H9 (cell line): ENCODE measurements around the gene ANKRD30A. TPM values are rescaled to one million over a fixed set of nuclear protein-coding genes. Genes with fewer than 3 reads are reported as not detected.

Experiments
- DNase-seq: peaks from one replicate; pipeline ENCODE4 v3.0.0-alpha.2; 2017
- H2AFZ ChIP-seq: one replicate; pipeline ENCODE4 v1.6.1; 2013; ENCODE audit warnings: mild to moderate bottlenecking, low read length, control low read depth, moderate library complexity
- H2AK5ac ChIP-seq: 2 replicates; pipeline ENCODE4 v1.6.1; 2013; ENCODE audit warnings: low read length, control low read depth, mixed read lengths; ENCODE audit not compliant: insufficient read length
- H2BK120ac ChIP-seq: one replicate; pipeline ENCODE4 v1.6.1; 2013; ENCODE audit warnings: low read depth, mild to moderate bottlenecking, low read length, control low read depth, inconsistent platforms; ENCODE audit not compliant: poor library complexity, severe bottlenecking
- H2BK12ac ChIP-seq: 2 replicates; pipeline ENCODE4 v1.6.1; 2013; ENCODE audit warnings: low read length, control low read depth, mixed read lengths, low read depth; ENCODE audit not compliant: insufficient read length
- H2BK15ac ChIP-seq: 2 replicates; pipeline ENCODE4 v1.6.1; 2013; ENCODE audit warnings: low read depth, low read length, control low read depth
- H2BK20ac ChIP-seq: one replicate; pipeline ENCODE4 v1.6.1; 2013; ENCODE audit warnings: low read depth, mild to moderate bottlenecking, low read length, control low read depth, inconsistent platforms; ENCODE audit not compliant: poor library complexity, severe bottlenecking
- H2BK5ac ChIP-seq: 2 replicates; pipeline ENCODE4 v1.6.1; 2013; ENCODE audit warnings: low read length, control low read depth, mixed read lengths; ENCODE audit not compliant: insufficient read length
- H3K14ac ChIP-seq: 2 replicates; pipeline ENCODE4 v1.6.1; 2013; ENCODE audit warnings: low read length, control low read depth; ENCODE audit not compliant: insufficient read depth
- H3K18ac ChIP-seq: 2 replicates; pipeline ENCODE4 v1.6.1; 2013; ENCODE audit warnings: low read depth, mild to moderate bottlenecking, mixed read lengths, low read length, control low read depth; ENCODE audit not compliant: insufficient read length
- H3K23ac ChIP-seq: 2 replicates; pipeline ENCODE4 v1.6.1; 2013; ENCODE audit warnings: low read length, control low read depth, mixed read lengths, low read depth; ENCODE audit not compliant: insufficient read length
- H3K23me2 ChIP-seq: 2 replicates; pipeline ENCODE4 v1.6.1; 2013; ENCODE audit warnings: low read depth, mild to moderate bottlenecking, mixed read lengths, low read length, control low read depth; ENCODE audit not compliant: insufficient read length, poor library complexity, severe bottlenecking
- H3K27ac ChIP-seq: 2 replicates; pipeline ENCODE4 v1.5.1; 2013; ENCODE audit warnings: low read length, control low read depth, mixed read lengths, low read depth; ENCODE audit not compliant: insufficient read length
- H3K27me3 ChIP-seq: 2 replicates; pipeline ENCODE4 v1.6.1; 2013; ENCODE audit warnings: low read length, control low read depth, inconsistent platforms; ENCODE audit not compliant: insufficient read depth
- H3K4ac ChIP-seq: 2 replicates; pipeline ENCODE4 v1.6.1; 2013; ENCODE audit warnings: low read depth, mild to moderate bottlenecking, control low read depth, inconsistent platforms, low read length, moderate library complexity
- H3K4me1 ChIP-seq: 2 replicates; pipeline ENCODE4 v1.6.1; 2013; ENCODE audit warnings: low read length, control low read depth, inconsistent platforms; ENCODE audit not compliant: insufficient read depth
- H3K4me2 ChIP-seq: 2 replicates; pipeline ENCODE4 v1.6.1; 2013; ENCODE audit warnings: low read length, control low read depth, mixed read lengths; ENCODE audit not compliant: insufficient read length, insufficient read depth
- H3K56ac ChIP-seq: 2 replicates; pipeline ENCODE4 v1.6.1; 2013; ENCODE audit warnings: low read depth, mild to moderate bottlenecking, mixed read lengths, low read length, control low read depth; ENCODE audit not compliant: insufficient read length
- H3K79me1 ChIP-seq: 2 replicates; pipeline ENCODE4 v1.6.1; 2013; ENCODE audit warnings: low read depth, mild to moderate bottlenecking, moderate library complexity, low read length, control low read depth, inconsistent platforms; ENCODE audit not compliant: insufficient read depth, poor library complexity, severe bottlenecking
- H3K79me2 ChIP-seq: 2 replicates; pipeline ENCODE4 v1.6.1; 2013; ENCODE audit warnings: low read length, control low read depth, inconsistent platforms; ENCODE audit not compliant: insufficient read depth
- H3K9ac ChIP-seq: 2 replicates; pipeline ENCODE4 v1.6.1; 2013; ENCODE audit warnings: low read length, control low read depth, mixed read lengths; ENCODE audit not compliant: insufficient read length; ENCODE audit errors: extremely low read depth
- H3K9me3 ChIP-seq: one replicate; pipeline ENCODE4 v1.6.1; 2013; ENCODE audit warnings: low read depth, low read length, inconsistent platforms; ENCODE audit not compliant: control insufficient read depth
- H3T11ph ChIP-seq: one replicate; pipeline ENCODE4 v1.6.1; 2013; ENCODE audit warnings: mild to moderate bottlenecking, low read length, control low read depth, inconsistent platforms
- H4K20me1 ChIP-seq: one replicate; pipeline ENCODE4 v1.6.1; 2013; ENCODE audit not compliant: control insufficient read depth, insufficient read length, insufficient read depth
- H4K5ac ChIP-seq: 2 replicates; pipeline ENCODE4 v1.6.1; 2013; ENCODE audit warnings: low read depth, mild to moderate bottlenecking, mixed read lengths, low read length, control low read depth; ENCODE audit not compliant: insufficient read length
- H4K8ac ChIP-seq: replicated peaks from 2 replicates; pipeline ENCODE4 v1.6.1; 2013; ENCODE audit warnings: low read length, control low read depth, mixed read lengths, low read depth; ENCODE audit not compliant: insufficient read length
- H4K91ac ChIP-seq: 2 replicates; pipeline ENCODE4 v1.6.1; 2013; ENCODE audit warnings: low read depth, mild to moderate bottlenecking, moderate library complexity, mixed read lengths, low read length, control low read depth; ENCODE audit not compliant: insufficient read length
- H3K27ac Mint-ChIP-seq, 3 experiments: 2 replicates in 2 of 3; 3 replicates in 1 of 3; pipeline ENCODE4 v1.8.0; 2020 to 2021; ENCODE audit warnings: mixed read lengths in 3 of 3, mild to moderate bottlenecking in 1 of 3, moderate library complexity in 1 of 3
- H3K27me3 Mint-ChIP-seq: 2 replicates; pipeline ENCODE4 v1.8.0; 2021; ENCODE audit warnings: low read depth, mild to moderate bottlenecking, moderate library complexity, mixed read lengths
- H3K36me3 Mint-ChIP-seq, 3 experiments: 2 replicates in 2 of 3; 3 replicates in 1 of 3; pipeline ENCODE4 v1.8.0; 2020 to 2021; ENCODE audit warnings: low read depth in 3 of 3, mixed read lengths in 3 of 3; ENCODE audit not compliant: insufficient read depth in 1 of 3
- H3K4me1 Mint-ChIP-seq, 2 experiments: 2 replicates each; pipeline ENCODE4 v1.8.0; 2020; ENCODE audit warnings: mixed read lengths in 2 of 2
- H3K4me3 Mint-ChIP-seq, 2 experiments: 2 replicates in 1 of 2; 3 replicates in 1 of 2; pipeline ENCODE4 v1.8.0; 2020 to 2021; ENCODE audit warnings: mild to moderate bottlenecking in 2 of 2, mixed read lengths in 2 of 2, moderate library complexity in 1 of 2
- H3K9me3 Mint-ChIP-seq, 2 experiments: 2 replicates in 1 of 2; 3 replicates in 1 of 2; pipeline ENCODE4 v1.8.0; 2020; ENCODE audit warnings: mild to moderate bottlenecking in 2 of 2, mixed read lengths in 2 of 2, moderate library complexity in 1 of 2
- CTCF ChIP-seq: fragments of 200-600 bp; sonication (generic); conservative IDR thresholded peaks from 3 replicates; pipeline ENCODE4 v1.8.0; 2021; ENCODE audit warnings: antibody characterized with exemption, mild to moderate bottlenecking
- WGBS: extraction: QIAGEN DNeasy Blood & Tissue Kit; methylation state at CpG from one replicate; pipeline ENCODE4 v1.1.7; 2013; ENCODE audit warnings: missing lambda C conversion rate, low lambda C conversion rate, mixed read lengths; ENCODE audit not compliant: insufficient read length; ENCODE audit errors: extremely low coverage; 5-methylcytosine and 5-hydroxymethylcytosine counted together
- total RNA-seq: library from RNA; stranded (reverse); gene quantifications from 2 replicates; pipeline ENCODE4 v1.2.1, GENCODE V29; 2021

The ANKRD30A gene
- total RNA-seq, 1 experiment from 2014 or later = not detected

GRCh38 chr10:37234692-37235091 lies 109.3 kb downstream of the ANKRD30A start:
- Histone ChIP-seq H3T11ph (no peak overlapping the region), H4K91ac (no peak overlapping the region), H3K18ac (no peak overlapping the region), H3K56ac (no peak overlapping the region), H4K5ac (no peak overlapping the region), H3K27me3 (no peaks in the 10 kb centered on the region), H4K8ac (no peak overlapping the region), H3K9me3 (peaks cover 45% of the 10 kb centered on the region), H3K4me2 (no peak overlapping the region), H3K9ac (no peak overlapping the region), H3K14ac (no peak overlapping the region), H3K23ac (no peak overlapping the region), H3K79me2 (no peaks in the 10 kb centered on the region; the same call in 1 of the 2 replicates), H3K79me1 (no peaks in the 10 kb centered on the region), H2BK12ac (no peak overlapping the region), H3K27ac (no peak overlapping the region), H3K4ac (no peak overlapping the region), H2AFZ (no peak overlapping the region), H2BK120ac (no peak overlapping the region), H2BK15ac (no peak overlapping the region), H2AK5ac (no peak overlapping the region), H2BK5ac (no peak overlapping the region), H3K4me1 (no peaks in the 10 kb centered on the region), H4K20me1 (no peaks in the 10 kb centered on the region), H3K23me2 (no peaks in the 10 kb centered on the region), H2BK20ac (no peak overlapping the region)
- H3K36me3 Mint-ChIP-seq = peaks cover 0 to 10% (median 2%) of the 10 kb centered on the region in 3 experiments; a peak in 2 of 7 replicates
- peaks cover 71 to 81% of the 10 kb centered on the region in 2 experiments for H3K9me3 Mint-ChIP-seq
- no CpG with 5 or more reads among the region's 3 CpGs for WGBS
- TF ChIP-seq CTCF = no peak
- H3K27me3 Mint-ChIP-seq = no peaks in the 10 kb centered on the region
- H3K4me3 Mint-ChIP-seq = no peak overlapping the region
- H3K4me1 Mint-ChIP-seq = no peaks in the 10 kb centered on the region
- H3K27ac Mint-ChIP-seq = no peak overlapping the region
- DNase-seq = no peak
